ENCODE measurements around the gene ARHGEF18. TPM values are rescaled to one million over a fixed set of nuclear protein-coding genes. Genes with fewer than 3 reads are reported as not detected.
"Not testable (repeated sequence)": the region's sequence is repeated elsewhere in the genome, so short reads cannot be mapped to it uniquely, and the experiment has no call there.

Gene ARHGEF18
- total RNA-seq, 3 donors from 2014 or later, result 16.8 to 23.3 (median 22.9) TPM

GRCh38 chr19:7368456-7368855, 19.7 kb downstream of the ARHGEF18 start:
- Histone ChIP-seq H3K4me1 (no peaks in the 10 kb centered on the region), H3K9me3 (no peaks in the 10 kb centered on the region), H3K27me3 (no peaks in the 10 kb centered on the region), H3K36me3 (no peaks in the 10 kb centered on the region), H3K27ac (peak overlapping the region; percentile 17 to 75), H3K4me3 (no peak overlapping the region)
- no peak for DNase-seq (ENCODE audit: low spot score in 2 of 2)
- intact Hi-C loops (cut with DNase I; ENCODE audit: low total_unique reads), result no loop called here
- no peak for TF ChIP-seq CTCF (IDR thresholded peaks at IDR 0.05)
- TF ChIP-seq POLR2AphosphoS5 (IDR thresholded peaks at IDR 0.05), result peak in 1 of 3 donors; percentile 55

- H3K4me1 ChIP-seq; intact Hi-C loops (cut with DNase I; ENCODE audit: low total_unique reads); H3K4me3 ChIP-seq; H3K36me3 ChIP-seq; H3K27me3 ChIP-seq; H3K9me3 ChIP-seq; DNase-seq (ENCODE audit: low spot score in 2 of 2): not testable (repeated sequence)
- peak in 2 of 3 donors; percentile 2 to 60 for TF ChIP-seq POLR2AphosphoS5 (IDR thresholded peaks at IDR 0.05)
- H3K27ac ChIP-seq, result peak overlapping the region; percentile 17 to 75
Observed at GRCh38 chr19:7368866-7369265, 20.1 kb downstream of the ARHGEF18 start.

GRCh38 chr19:7370546-7370945, 21.8 kb downstream of the ARHGEF18 start:
- no peaks in the 10 kb centered on the region for H3K4me1 ChIP-seq

GRCh38 chr19:7371001-7371400, 22.3 kb downstream of the ARHGEF18 start:
- TF ChIP-seq POLR2A (IDR thresholded peaks at IDR 0.05) (no peak), CTCF (IDR thresholded peaks at IDR 0.05) (no peak), POLR2AphosphoS5 (IDR thresholded peaks at IDR 0.05) (no peak)
- Histone ChIP-seq H3K27me3 (no peaks in the 10 kb centered on the region), H3K4me3 (no peak overlapping the region), H3K36me3 (no peaks in the 10 kb centered on the region), H3K4me1 (no peaks in the 10 kb centered on the region), H3K27ac (no peak overlapping the region), H3K9me3 (no peaks in the 10 kb centered on the region)
- intact Hi-C loops (cut with DNase I; ENCODE audit: low total_unique reads), result no loop called here
- no peak for DNase-seq (ENCODE audit: low spot score in 2 of 2)

More at GRCh38 chr19:7370546-7370945, 21.8 kb downstream of the ARHGEF18 start:
- TF ChIP-seq POLR2AphosphoS5 (IDR thresholded peaks at IDR 0.05) (no peak), CTCF (IDR thresholded peaks at IDR 0.05) (no peak), POLR2A (IDR thresholded peaks at IDR 0.05) (no peak)
- Histone ChIP-seq H3K36me3 (no peaks in the 10 kb centered on the region), H3K27me3 (no peaks in the 10 kb centered on the region), H3K4me3 (no peak overlapping the region), H3K9me3 (no peaks in the 10 kb centered on the region), H3K27ac (no peak overlapping the region)
- no peak for DNase-seq (ENCODE audit: low spot score in 2 of 2)
- intact Hi-C loops (cut with DNase I; ENCODE audit: low total_unique reads), result no loop called here

GRCh38 chr19:7372810-7373209, 24.1 kb downstream of the ARHGEF18 start:
- H3K27me3 ChIP-seq, result no peaks in the 10 kb centered on the region
- no peak overlapping the region for H3K27ac ChIP-seq
- no peak for DNase-seq (ENCODE audit: low spot score in 2 of 2)
- no peak overlapping the region for H3K4me3 ChIP-seq
- no peaks in the 10 kb centered on the region for H3K36me3 ChIP-seq
- intact Hi-C loops (cut with DNase I; ENCODE audit: low total_unique reads), result no loop called here
- no peaks in the 10 kb centered on the region for H3K4me1 ChIP-seq
- TF ChIP-seq POLR2AphosphoS5 (IDR thresholded peaks at IDR 0.05) (no peak), POLR2A (IDR thresholded peaks at IDR 0.05) (no peak), CTCF (IDR thresholded peaks at IDR 0.05) (no peak)
- no peaks in the 10 kb centered on the region for H3K9me3 ChIP-seq

- Histone ChIP-seq H3K4me3 (no peak overlapping the region), H3K27me3 (no peaks in the 10 kb centered on the region), H3K4me1 (no peaks in the 10 kb centered on the region), H3K36me3 (no peaks in the 10 kb centered on the region), H3K27ac (no peak overlapping the region), H3K9me3 (no peaks in the 10 kb centered on the region)
- TF ChIP-seq POLR2AphosphoS5 (IDR thresholded peaks at IDR 0.05) (no peak), CTCF (IDR thresholded peaks at IDR 0.05) (no peak), POLR2A (IDR thresholded peaks at IDR 0.05) (no peak)
- intact Hi-C loops (cut with DNase I; ENCODE audit: low total_unique reads), result no loop called here
- no peak for DNase-seq (ENCODE audit: low spot score in 2 of 2)
Observed at GRCh38 chr19:7373862-7374261, 25.1 kb downstream of the ARHGEF18 start.

All from breast epithelium (tissue), 4 donors.